ENCODE measurements around the gene CCND1.

The CCND1 gene

DNA sequence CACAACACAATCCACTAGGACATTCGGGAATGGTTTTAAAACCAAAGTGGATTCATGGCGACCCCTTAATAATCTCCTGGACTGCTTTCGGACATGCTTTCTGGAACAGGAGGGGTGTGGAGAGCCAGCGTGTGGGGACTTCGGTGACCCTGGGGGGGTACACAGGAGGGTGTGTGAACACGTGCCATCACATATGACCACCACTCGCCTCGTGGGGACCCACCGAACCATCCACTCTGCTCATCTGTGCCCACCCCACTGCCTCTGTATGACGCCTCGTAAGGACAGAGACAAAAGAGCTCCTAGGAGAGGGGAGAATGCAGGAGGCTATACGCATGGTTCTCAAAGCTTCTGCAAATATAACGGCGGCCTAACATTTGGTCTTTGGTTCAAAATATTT is 25.3 kb downstream of the CCND1 start:
- no peak for DNase-seq (ENCODE audit: low read depth)
- no peak for TF ChIP-seq CTCF (IDR thresholded peaks at IDR 0.05; ENCODE audit: insufficient read depth, low read depth, low read length, missing control alignments)
- H3K4me3 ChIP-seq (ENCODE audit: low read depth, low read length) = no peak overlapping the region

GRCh38 chr11:69666752-69667536 is 26.0 kb downstream of the CCND1 start:
- DNase-seq (ENCODE audit: low read depth) = no peak
- TF ChIP-seq CTCF (IDR thresholded peaks at IDR 0.05; ENCODE audit: insufficient read depth, low read depth, low read length, missing control alignments) = no peak
- H3K4me3 ChIP-seq (ENCODE audit: low read depth, low read length) = no peak overlapping the region

DNA sequence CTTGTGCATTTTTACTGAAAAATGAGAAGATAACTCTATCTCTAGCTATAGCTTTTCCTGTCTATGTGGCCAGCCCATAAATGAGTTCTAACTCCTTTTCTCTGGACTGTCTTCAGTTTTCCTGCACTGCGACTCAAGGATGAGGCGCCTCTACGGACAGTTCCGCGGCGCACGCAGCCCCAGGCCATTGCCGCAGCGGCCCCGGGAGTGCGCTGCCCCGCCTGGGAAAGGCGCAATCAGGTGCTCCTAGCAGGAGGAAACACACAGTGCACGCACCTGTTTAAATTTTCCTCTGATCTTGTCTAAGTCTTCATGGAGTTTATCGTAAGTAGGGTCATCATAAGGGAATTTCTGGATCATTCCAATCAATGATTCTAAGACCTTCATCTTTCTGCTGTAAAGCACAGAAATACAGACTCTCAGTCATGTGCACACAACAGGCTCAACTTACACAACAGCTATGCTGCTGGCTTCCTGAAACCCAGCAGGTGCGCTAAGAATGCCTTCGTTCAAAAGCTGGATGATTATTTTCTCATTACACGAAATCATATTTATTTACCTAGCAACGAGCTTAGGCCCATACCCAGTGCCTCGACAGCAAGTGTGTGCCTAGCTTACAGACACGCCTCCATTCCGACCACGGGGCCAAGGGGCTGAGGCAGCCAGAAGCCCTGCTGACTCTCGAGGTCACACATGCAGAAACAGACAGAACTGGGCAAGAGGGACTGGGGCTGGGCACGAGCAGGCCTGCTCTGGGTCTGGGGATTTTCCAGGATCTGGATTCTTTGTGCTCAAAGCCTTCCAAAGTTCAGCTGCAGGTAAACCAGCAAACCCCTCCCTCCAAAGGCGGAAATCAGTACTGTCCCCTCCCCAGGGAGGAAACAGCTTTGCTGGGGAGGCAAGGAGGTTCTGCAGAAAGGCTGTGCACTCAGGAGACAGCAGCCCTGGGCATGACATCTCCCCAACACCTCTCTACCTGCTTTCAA is 27.0 kb downstream of the CCND1 start:
- DNase-seq (ENCODE audit: low read depth) = no peak
- no peak for TF ChIP-seq CTCF (IDR thresholded peaks at IDR 0.05; ENCODE audit: insufficient read depth, low read depth, low read length, missing control alignments)
- H3K4me3 ChIP-seq (ENCODE audit: low read depth, low read length) = no peak overlapping the region

DNA sequence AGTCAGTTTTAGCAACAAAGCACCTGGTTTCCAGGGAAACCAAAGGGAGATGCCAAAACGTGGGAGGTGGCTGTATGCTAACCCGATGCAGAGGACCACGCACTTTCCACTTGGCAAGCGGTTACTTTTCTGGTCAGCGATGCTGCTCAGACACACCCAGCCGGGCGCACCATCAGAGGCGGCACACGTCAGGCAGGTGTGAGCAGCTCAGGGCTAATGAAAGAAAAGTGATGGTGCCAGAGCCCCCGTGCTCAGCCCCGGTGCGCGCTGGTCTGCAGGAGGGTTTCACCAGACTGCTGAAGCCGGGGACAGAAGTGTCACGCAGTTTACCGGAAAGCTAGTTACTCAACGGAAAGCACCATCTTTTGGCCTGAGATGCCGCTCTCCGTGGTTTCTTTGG is 28.5 kb downstream of the CCND1 start:
- TF ChIP-seq CTCF (IDR thresholded peaks at IDR 0.05; ENCODE audit: insufficient read depth, low read depth, low read length, missing control alignments) = no peak
- no peak for DNase-seq (ENCODE audit: low read depth)

DNA sequence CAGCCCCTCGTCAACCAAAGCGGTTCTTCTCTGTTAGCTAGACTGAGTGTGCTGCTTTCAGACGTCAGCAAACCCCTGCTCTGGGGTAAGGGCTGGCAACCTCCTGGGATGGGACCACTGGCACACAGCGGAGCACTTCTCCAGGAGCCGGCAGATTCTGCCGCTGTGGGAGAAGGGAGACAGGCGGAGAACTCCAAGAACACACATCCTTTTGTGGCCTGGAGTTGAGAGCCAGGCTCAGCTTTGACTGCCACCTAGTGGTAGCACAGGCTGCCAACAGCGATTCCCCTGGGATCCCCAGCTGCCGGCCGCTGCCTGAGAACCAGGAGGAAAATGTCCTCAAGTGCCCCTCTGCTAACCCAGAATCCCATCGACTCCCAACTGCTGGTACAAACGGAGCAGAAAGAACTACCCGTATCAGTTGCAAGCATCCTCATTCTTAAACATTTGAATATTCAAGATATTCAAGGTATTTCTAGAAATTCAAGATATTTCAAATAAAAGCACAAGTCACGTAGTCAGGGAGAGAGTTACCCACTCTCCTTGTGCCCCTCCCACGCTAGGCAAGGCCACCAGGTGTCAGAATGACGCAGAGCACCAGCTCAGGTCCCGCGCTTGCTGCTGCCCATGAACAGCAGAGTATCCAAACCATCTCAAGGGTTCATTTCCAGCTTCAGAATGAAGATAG is 29.3 kb downstream of the CCND1 start:
- DNase-seq (ENCODE audit: low read depth) = peak; percentile 73
- peak; percentile 95 for TF ChIP-seq CTCF (IDR thresholded peaks at IDR 0.05; ENCODE audit: insufficient read depth, low read depth, low read length, missing control alignments)

More for the DNA sequence above, 28.5 kb downstream of the CCND1 start:
- H3K4me3 ChIP-seq (ENCODE audit: low read depth, low read length) = no peak overlapping the region

DNA sequence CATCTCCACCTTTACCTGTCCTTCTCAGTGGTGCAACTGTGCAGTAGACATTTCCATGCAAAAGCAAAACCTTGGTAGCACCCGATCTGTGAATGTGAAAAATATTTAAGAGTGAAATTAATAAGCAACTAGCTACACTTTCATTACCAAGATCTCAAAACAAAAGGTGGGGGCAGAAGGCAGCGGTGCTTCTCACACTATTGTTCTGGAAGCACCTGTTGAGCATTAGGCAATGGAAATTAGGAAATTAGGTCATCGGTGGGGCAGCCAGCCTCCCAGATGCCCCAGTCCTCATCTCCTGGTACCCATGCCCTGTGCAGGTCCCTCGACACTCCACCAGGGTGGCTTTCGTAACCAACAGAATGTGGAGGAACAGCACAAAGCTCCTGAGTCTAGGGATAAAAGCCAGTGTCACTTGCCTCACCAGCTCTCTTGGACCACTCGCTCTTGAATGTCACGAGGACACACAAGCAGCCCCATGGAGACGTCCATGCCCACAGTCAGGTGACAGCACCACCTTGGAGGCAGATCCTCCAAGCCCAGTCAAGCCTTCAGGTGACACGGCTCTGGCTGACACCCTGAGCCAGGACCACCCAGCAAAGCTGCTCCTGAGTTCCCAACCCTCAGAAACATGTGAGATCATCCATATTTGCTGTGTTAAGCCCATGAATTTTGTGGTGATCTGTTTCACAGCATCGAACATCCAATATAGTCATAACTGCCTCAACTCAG is 30.9 kb downstream of the CCND1 start:
- no peak for DNase-seq (ENCODE audit: low read depth)
- no peak for TF ChIP-seq CTCF (IDR thresholded peaks at IDR 0.05; ENCODE audit: insufficient read depth, low read depth, low read length, missing control alignments)
- no peak overlapping the region for H3K4me3 ChIP-seq (ENCODE audit: low read depth, low read length)

More for the DNA sequence above, 29.3 kb downstream of the CCND1 start:
- H3K4me3 ChIP-seq (ENCODE audit: low read depth, low read length) = no peak overlapping the region
